Stimulated activated naive CD8-positive, alpha-beta T cell treated with anti-CD3 and anti-CD28 coated beads, Interleukin-15, amount 100 ng/mL, for 72 hours (primary cell): ENCODE measurements around the gene NRBP1.

Experiments
- ATAC-seq: fragments of 150-1000 bp; cut with Tn5 transposase; 2 replicates; pipeline ENCODE4 v1.10.0; 2021; ENCODE audit warnings: mild to moderate bottlenecking, moderate library complexity
- DNase-seq, 2 donors: peaks; one replicate each; pipeline ENCODE4 v3.0.0; 2021 to 2022
- H3K27ac Mint-ChIP-seq, 2 donors: one replicate each; pipeline ENCODE4 v1.8.0; 2022; ENCODE audit warnings: mild to moderate bottlenecking in 2 of 2, mixed read lengths in 2 of 2, moderate library complexity in 2 of 2
- H3K27me3 Mint-ChIP-seq: one replicate; pipeline ENCODE4 v1.8.0; 2022; ENCODE audit warnings: mixed read lengths
- H3K4me1 Mint-ChIP-seq: one replicate; pipeline ENCODE4 v1.8.0; 2022; ENCODE audit warnings: mild to moderate bottlenecking, mixed read lengths
- H3K4me3 Mint-ChIP-seq, 2 donors: one replicate each; pipeline ENCODE4 v1.8.0; 2022; ENCODE audit warnings: mild to moderate bottlenecking in 2 of 2, mixed read lengths in 2 of 2, moderate library complexity in 1 of 2
- H3K9me3 Mint-ChIP-seq, 2 donors: one replicate each; pipeline ENCODE4 v1.8.0; 2022; ENCODE audit warnings: mixed read lengths in 2 of 2

NRBP1 gene

DNA sequence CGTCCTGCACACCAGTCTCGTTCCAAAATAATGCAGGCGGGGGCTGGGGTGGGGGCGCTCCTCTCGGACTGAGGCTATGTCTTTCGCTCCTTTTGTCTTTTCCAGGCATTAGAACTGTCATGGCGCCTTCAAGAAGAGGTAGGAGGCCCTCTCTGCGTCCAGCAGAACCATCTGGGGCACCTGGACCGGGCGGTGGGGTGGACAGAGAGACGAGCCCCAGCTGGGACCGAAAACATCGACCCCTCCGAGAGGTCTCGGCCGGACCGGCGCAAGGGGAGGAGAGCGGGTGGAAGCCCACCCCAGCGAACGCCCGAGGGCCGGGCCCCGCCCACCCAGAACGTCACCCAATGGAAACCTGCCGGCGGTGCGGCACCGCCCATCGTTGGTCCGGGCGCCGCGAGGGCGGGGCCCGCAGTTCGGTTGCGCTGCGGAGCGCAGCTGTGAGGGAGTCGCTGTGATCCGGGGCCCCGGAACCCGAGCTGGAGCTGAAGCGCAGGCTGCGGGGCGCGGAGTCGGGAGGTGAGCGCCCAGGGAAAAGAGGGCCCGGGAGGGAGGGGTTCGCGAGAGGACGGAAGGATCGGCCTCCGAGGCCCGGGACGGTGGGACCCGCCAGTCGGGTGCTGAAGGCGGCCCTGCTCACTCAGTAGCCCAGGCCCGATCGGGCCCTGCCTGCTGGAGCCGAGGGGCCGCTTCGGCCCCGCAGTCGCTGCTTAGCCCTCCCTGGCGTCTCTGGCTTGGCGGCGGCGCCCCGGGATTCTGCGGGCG lies at the start of gene NRBP1:
Gene NRBP1 (plus strand): TSS at position 419 of the 765 bp plus-strand sequence. CDS start 4,643 bp downstream, outside the sequence.
- peak; percentile 91 to 92 for DNase-seq
- H3K4me3 Mint-ChIP-seq, result peak within 1 kb of the TSS; percentile 97 to 99
- H3K27ac Mint-ChIP-seq, result peak within 1 kb of the TSS; percentile 98 to 99
- no peaks in the 10 kb centered on the region for H3K27me3 Mint-ChIP-seq
- peaks cover 34% of the 10 kb centered on the region for H3K4me1 Mint-ChIP-seq
- H3K9me3 Mint-ChIP-seq, result no peaks in the 10 kb centered on the region
- ATAC-seq, result peak; percentile 93

DNA sequence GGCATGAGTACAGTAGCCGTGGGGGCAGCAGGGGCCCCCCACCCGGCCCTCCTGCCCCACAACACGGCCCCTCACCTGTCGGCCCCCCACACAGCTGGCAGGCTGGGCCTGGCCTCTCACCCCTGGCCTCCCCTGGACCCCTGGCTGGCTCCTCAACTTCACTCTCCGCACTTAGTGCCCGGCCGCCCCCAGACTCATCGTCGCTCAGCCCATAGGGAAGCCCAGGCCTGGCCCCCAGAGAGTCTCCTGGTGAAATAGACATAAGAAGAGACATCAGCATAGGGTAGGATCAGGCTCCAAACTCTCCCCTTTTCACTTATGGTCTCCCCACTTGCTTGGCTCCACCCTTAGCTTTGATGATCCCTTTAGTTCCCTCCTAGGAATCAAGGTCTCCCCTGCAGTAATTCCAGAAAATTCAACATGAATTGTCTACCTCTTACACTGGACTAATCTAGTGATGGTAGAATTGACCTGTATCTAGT lies 49.6 kb upstream of the NRBP1 start:
- ATAC-seq (no peak), DNase-seq (no peak)
- H3K9me3 Mint-ChIP-seq, result no peaks in the 10 kb centered on the region
- no peaks in the 10 kb centered on the region for H3K27me3 Mint-ChIP-seq
- peak overlapping the region; percentile 90 to 93 for H3K4me3 Mint-ChIP-seq
- H3K27ac Mint-ChIP-seq, result peak overlapping the region in 1 of 2 donors; percentile 96
- peaks cover 56% of the 10 kb centered on the region for H3K4me1 Mint-ChIP-seq

DNA sequence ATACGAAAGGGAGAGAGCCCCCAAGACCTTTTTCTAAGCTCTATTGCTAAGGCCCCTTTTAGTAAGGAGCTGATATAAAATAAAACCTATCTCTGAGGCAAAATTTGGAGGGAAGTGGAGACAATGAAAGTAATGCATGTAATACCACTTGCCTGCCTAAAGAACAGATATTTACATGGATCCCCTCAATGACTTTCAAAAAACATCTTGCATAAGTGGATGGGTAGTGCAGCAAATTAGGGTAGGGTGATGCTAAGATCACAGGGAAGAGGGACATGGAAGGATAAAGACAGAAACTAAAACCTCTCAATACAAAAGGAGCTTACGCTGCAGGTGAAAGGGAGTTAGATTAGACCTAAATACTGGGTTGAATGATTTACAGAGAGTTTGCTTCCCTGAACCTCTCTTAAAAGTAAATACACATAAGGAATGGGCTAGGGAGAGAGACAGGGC lies 49.0 kb upstream of the NRBP1 start:
- Mint-ChIP-seq H3K27ac (peak overlapping the region; percentile 92 to 96), H3K27me3 (no peaks in the 10 kb centered on the region)
- no peak for DNase-seq

DNA sequence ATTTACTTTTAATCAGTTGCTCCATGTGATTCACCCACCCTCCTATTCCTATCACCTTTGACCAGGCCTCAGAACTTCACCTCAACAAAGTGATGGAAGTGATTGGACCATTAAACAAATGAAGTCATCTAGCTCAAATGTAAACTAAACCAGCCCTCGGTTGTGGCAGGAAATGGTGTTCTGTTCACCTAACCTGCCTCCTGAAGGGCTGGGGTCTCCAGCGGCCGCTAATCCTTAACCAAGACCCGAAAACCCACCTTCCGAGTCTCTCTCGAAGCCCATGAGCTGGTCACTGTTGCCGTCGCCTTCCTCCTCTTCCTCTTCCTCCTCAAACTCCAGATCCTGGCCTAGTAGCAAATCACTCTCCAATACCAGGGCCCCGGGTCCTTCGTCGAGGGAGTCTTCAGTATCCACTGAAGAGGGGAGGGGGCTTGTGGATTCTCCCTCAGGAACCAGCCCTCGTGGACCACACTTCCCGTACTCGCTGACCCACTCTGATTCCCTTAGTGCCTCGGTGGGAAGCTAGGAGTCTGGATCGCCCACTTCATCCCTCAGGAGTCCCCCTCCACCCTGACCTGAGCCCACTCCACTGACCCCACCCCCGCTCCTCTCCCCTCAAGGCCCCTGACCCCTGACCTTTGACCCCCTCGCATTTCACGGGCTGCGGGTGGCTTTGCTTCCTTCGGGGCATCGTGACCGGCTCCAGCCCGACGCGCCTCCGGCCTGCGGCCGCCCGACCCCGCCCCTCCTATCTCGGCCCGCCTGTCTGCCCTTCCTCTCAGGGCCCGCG lies 48.4 kb upstream of the NRBP1 start:
- peak overlapping the region; percentile 90 to 93 for H3K4me3 Mint-ChIP-seq
- peaks cover 55% of the 10 kb centered on the region for H3K4me1 Mint-ChIP-seq
- H3K27me3 Mint-ChIP-seq, result no peaks in the 10 kb centered on the region
- H3K27ac Mint-ChIP-seq, result peak overlapping the region; percentile 92 to 96
- no peaks in the 10 kb centered on the region for H3K9me3 Mint-ChIP-seq
- ATAC-seq (peak; percentile 70), DNase-seq (peak in 1 of 2 donors; percentile 69)

More for the DNA sequence above, 49.0 kb upstream of the NRBP1 start:
- peak overlapping the region; percentile 90 to 93 for H3K4me3 Mint-ChIP-seq
- ATAC-seq, result no peak
- H3K4me1 Mint-ChIP-seq, result peaks cover 59% of the 10 kb centered on the region
- no peaks in the 10 kb centered on the region for H3K9me3 Mint-ChIP-seq

DNA sequence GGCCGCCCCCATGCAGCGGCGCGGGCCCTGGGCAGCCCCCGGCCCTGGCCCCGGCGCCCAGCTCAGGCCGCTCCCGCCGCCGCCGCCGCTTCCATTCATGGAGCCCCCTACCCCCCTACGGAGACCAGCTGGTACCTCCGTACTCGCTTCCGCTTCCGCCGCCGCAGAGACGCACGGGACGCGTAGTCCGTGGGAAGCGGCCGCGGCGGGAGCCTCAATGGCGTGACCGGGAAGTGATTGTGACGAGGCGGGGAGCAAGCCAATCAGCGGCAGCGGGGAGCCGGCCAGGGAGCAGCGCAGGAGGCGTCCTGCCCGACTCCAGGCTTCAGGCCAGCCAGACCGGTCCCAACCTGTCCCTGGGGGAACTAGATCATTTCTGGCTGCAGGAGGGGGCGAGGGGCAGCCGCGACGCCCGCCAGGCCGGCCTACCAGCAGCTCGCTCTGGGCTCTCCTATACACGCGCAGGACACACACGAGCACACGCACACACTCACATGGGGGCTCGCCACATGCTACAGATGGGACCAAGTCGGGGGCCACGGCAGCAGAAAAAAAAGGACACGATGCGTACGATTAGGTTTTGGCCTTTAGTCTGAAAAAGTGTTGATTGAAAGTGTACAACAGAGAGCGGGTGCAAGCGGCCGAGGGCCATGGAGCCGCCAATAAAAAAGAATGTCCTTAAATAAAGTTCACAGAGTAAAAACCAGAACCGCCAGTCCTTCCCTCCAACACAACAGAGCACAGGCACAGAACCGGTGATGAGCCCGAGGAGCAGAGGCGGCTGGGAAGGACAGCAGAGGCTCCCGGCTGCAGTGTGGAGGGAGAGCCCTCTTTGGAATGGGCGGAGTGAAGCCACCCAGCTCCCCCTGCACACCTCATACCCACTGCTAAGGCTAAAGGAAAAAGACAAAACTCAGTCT lies 47.5 kb upstream of the NRBP1 start, which contains the start of gene ZNF513:
Gene ZNF513 (minus strand): TSS at position 109 of the 920 bp plus-strand sequence. CDS start 208 bp downstream, outside the sequence.
- no peaks in the 10 kb centered on the region for H3K27me3 Mint-ChIP-seq
- peak within 1 kb of the TSS; percentile 92 to 96 for H3K27ac Mint-ChIP-seq
- DNase-seq (peak; percentile 78 to 91), ATAC-seq (peak; percentile 92)
- H3K4me3 Mint-ChIP-seq, result peak within 1 kb of the TSS; percentile 90 to 93
- H3K4me1 Mint-ChIP-seq, result peaks cover 55% of the 10 kb centered on the region
- H3K9me3 Mint-ChIP-seq, result no peaks in the 10 kb centered on the region

DNA sequence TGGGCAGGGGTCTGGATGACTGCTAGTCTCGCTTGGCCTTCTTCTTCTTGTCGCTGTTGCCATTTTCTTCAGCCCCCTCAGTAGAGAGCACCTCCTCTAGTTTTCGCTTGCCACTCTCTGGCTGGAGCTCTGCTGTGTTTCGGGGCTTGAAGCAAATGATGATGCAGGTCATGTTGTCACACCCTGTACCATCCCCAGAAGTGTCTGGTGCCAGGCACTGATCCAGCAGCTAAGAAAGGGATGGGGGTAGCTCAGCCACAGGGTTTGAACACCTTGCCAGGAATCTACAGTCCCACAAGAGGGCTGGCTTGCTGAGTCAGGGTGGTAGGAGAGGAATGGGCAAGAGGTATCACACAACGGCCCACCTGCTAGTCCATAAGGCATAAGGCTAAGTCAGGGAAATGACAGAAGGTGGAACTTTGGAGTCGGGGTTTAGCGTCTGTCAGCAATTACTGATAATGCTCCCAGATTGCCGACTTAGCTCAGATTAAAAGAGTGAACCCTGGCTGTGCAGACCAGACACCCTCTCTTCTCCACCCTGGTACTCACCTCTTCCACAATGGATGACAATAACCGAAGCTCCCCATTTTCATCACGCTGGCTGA lies 46.8 kb upstream of the NRBP1 start:
- no peak for ATAC-seq
- no peak for DNase-seq
- peak overlapping the region in 1 of 2 donors; percentile 96 for H3K27ac Mint-ChIP-seq
- H3K27me3 Mint-ChIP-seq, result no peaks in the 10 kb centered on the region
- H3K4me1 Mint-ChIP-seq, result peaks cover 55% of the 10 kb centered on the region
- H3K4me3 Mint-ChIP-seq, result peak overlapping the region; percentile 90 to 93
- no peaks in the 10 kb centered on the region for H3K9me3 Mint-ChIP-seq

DNA sequence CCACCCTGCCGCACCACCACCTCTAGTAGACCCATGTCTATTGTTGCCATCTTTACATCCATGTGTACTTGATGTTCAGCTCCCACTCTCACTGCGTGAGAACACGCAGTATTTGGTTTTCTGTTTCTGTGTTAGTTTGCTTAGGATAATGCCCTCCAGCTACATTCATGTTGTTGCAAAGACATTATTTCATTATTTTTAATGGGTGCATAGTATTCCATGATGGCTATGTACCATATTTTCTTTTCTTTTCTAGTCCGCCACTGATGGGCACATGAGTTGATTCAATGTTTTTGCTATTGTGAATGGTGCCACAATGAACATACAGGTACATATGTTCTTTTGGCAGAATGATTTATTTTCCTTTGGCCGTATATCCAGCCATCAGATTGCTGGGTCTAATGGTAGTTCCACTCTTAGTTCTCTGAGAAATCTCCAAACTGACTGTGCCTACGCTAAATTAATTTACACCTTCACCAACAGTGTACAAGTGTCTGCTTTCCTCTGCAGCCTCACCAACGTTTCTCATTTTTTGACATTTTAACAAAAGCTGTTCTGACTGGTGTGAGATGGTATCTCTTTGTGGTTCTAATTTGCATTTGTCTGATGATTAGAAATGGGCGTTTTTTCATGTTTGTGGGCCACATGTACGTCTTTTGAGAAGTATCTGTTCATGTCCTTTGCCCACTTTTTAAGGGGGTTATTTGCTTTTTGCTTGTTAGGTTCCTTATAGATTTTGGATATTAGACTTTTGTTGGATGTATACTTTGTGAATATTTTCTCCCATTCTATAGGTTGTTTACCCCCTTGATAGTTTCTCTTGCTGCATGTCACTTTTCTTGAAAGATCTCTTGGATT lies 37.4 kb upstream of the NRBP1 start:
- peak overlapping the region in 1 of 2 donors; percentile 53 for H3K27ac Mint-ChIP-seq
- no peaks in the 10 kb centered on the region for H3K27me3 Mint-ChIP-seq
- H3K4me3 Mint-ChIP-seq, result no peak overlapping the region
- no peak for DNase-seq
- peaks cover 18% of the 10 kb centered on the region for H3K4me1 Mint-ChIP-seq
- H3K9me3 Mint-ChIP-seq, result no peaks in the 10 kb centered on the region
- no peak for ATAC-seq

DNA sequence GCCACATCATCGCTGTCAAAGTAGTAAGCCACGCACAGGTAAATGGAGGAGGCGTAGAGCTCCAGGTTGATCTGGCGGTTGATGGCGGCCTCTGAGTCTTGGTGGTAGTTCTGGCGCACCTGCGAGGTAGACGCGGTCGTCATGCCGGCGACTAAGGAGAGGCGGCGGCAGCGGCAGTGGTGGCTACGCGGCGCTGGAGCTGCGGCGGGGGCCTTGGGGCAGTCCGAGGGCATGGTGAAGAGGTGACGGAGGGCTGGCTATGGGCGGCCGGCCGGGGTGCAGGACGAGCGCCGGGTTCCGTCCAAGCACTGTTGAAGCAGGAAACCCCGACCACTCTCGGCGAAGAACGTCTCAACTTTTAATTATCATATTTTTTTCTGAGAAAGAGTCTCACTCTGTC lies 35.2 kb upstream of the NRBP1 start:
- Mint-ChIP-seq H3K27ac (no peak overlapping the region), H3K9me3 (no peaks in the 10 kb centered on the region), H3K4me1 (peaks cover 30% of the 10 kb centered on the region), H3K4me3 (no peak overlapping the region), H3K27me3 (no peaks in the 10 kb centered on the region)
- DNase-seq, result no peak
- ATAC-seq, result no peak

DNA sequence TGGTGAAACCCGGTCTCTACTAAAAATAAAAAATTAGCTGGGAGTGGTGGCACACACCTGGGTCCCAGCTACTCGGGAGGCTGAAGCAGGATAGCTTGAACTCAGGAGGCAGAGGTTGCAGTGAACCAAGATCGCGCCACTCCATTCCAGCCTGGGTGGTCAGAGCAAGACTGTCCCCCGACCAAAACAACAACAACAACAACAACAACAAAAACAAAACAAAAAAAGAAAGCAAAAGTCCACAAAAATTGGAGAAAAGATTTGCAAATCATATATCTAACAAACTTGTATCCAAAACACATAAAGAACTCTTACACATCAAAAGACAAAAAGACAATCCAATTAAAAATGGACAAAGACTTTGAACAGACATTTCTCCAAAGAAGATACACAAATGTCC lies 29.5 kb upstream of the NRBP1 start:
- no peaks in the 10 kb centered on the region for H3K9me3 Mint-ChIP-seq
- H3K4me1 Mint-ChIP-seq, result peaks cover 44% of the 10 kb centered on the region
- DNase-seq, result no peak
- H3K4me3 Mint-ChIP-seq, result peak overlapping the region; percentile 7 to 16
- H3K27ac Mint-ChIP-seq, result no peak overlapping the region
- H3K27me3 Mint-ChIP-seq, result no peaks in the 10 kb centered on the region
- ATAC-seq, result no peak

DNA sequence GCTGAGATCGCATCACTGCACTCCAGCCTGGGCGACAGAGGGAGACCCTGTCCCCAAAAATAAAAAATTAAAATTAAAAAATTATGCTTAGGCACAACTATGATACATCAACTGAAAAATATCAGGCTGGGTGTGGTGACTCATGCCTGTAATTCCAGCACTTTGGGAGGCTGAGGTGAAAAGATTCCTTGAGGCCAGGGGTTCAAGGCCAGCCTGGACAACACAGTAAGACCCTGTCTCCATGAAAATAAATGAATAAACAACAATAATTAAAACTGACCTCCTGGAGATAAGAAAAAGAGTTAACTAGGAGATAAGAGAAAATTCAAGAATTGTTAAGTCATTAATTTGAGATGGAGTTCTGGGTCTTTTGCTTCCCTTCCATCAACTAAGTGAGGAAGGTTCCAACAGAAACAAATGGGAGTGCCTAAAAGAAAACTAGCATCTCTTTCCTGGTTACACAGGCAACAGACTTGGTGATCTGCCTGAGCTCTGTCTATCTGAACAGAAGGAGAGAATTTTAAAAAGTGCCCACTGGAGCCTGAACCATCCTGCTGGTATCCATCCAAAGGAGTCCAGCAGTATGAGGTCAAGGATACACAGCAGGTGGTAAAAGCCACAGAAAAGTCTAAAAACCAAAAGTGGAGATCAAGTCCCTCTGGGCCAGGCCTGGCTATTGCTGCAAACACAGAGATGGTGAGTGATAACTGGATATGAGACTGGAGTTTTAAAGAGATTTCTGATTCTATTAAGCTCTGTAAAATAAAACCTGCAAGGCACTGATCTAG lies 27.9 kb upstream of the NRBP1 start:
- H3K27me3 Mint-ChIP-seq, result no peaks in the 10 kb centered on the region
- H3K9me3 Mint-ChIP-seq, result no peaks in the 10 kb centered on the region
- DNase-seq (no peak), ATAC-seq (no peak)
- no peak overlapping the region for H3K4me3 Mint-ChIP-seq
- H3K27ac Mint-ChIP-seq, result peak overlapping the region in 1 of 2 donors; percentile 44
- peaks cover 45% of the 10 kb centered on the region for H3K4me1 Mint-ChIP-seq

DNA sequence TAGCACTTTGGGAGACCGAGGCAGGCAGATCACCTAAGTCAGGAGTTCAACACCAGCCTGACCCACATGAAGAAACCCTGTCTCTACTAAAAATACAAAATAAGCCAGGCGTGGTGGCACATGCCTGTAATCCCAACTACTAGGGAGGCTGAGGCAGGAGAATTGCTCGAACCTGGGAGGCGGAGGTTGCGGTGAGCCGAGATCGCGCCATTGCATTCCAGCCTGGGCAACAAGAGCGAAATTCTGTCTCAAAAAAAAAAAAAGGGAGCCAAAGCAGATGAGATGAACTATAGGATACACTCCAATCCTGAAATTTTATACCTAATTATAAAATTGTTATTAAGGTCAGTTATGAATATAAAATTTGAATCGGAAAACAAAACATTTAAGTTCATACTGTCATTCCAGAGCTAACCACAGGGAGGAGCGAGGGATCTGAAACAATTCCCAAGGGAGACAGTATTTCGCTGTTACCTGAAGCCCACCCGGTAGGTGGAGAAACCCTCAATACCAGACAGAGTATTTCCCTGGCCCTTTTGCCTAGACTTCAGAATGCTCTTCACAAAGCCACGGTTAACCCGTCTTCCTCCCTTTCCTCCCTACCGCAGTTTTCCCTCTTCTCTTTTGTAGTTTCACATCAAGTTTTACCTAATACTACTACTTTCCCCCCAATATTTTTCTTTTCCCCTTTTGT lies 20.5 kb upstream of the NRBP1 start:
- H3K27me3 Mint-ChIP-seq, result peaks cover 7% of the 10 kb centered on the region
- peaks cover 0 to 4% of the 10 kb centered on the region in 2 donors for H3K9me3 Mint-ChIP-seq
- H3K4me1 Mint-ChIP-seq, result peaks cover 42% of the 10 kb centered on the region
- H3K27ac Mint-ChIP-seq, result peak overlapping the region; percentile 38 to 74
- DNase-seq (no peak), ATAC-seq (no peak)
- H3K4me3 Mint-ChIP-seq, result peak overlapping the region; percentile 85 to 98

DNA sequence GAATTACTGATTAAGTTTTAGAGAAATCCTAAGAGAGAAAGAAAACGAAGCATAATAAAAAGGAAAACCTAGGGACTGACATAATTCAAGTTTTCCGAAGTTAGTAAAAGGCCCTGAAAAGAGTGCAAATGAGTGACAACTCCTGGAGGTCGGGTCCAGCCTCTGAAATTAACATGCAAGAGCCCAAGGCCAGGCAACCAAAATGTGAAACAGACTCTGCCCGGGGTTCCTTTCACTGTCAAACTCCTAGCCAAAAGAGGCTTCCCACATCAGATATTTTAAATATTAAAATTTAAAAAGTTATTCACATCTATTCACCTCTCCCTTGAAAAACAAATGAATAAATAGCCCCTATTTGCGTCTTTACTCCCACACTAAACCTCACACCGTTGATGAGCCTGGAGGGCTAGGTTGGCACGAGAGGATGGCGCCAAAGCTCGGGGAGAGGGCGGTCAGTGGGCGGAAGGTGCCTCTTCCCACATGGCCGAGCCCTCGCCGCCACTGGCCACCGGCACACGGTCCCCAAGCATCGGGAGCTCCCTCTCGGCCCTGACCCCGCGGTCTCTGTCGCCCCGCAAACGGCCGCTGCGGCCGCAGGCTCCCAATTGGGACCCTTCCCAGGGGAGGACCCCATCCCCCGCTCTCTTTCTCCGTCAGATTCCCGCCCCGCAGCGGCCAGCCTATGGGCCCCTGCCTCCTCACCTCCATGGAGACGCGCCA lies 19.7 kb upstream of the NRBP1 start:
- Mint-ChIP-seq H3K4me1 (peaks cover 42% of the 10 kb centered on the region), H3K9me3 (peaks cover 0 to 4% of the 10 kb centered on the region in 2 donors), H3K27ac (peak overlapping the region; percentile 74 to 97), H3K4me3 (peak overlapping the region; percentile 85 to 98), H3K27me3 (peaks cover 7% of the 10 kb centered on the region)
- ATAC-seq, result peak; percentile 47
- DNase-seq, result no peak
